T-cell (primary cell): Measurements from ENCODE around the gene JPH2. TPM values are rescaled to one million over a fixed set of nuclear protein-coding genes. Genes with fewer than 3 reads are reported as not detected.

ENCODE experiments used
- ATAC-seq, 4 experiments: fragments of 200-7000 bp in 3 of 4; fragments of 150-1000 bp in 1 of 4; cut with Tn5 transposase; replicated peaks in 1 of 4; 1 replicate in 3 of 4; 2 replicates in 1 of 4; pipeline ENCODE4 v1.10.0; 2021; ENCODE audit warnings: moderate library complexity in 3 of 4, mild to moderate bottlenecking in 2 of 4, moderate number of reproducible peaks in 1 of 4
- CTCF ChIA-PET, 2 donors: fragments of 300-600 bp; sonication (Branson Sonifier 250); formaldehyde crosslinking; loops; one replicate each; lab custom pipeline; 2022; ENCODE audit warnings: antibody characterized with exemption in 2 of 2; lab: Charles Lee
- POLR2A ChIA-PET, 2 donors: fragments of 300-600 bp; sonication (Branson Sonifier 250); formaldehyde crosslinking; loops; one replicate each; lab custom pipeline; 2022; ENCODE audit warnings: antibody characterized with exemption in 2 of 2; lab: Charles Lee
- DNase-seq, 35 experiments: peaks; one replicate each; pipeline versions ENCODE4 v3.0.0 to v3.0.0-alpha.2; 2013 to 2023
- H3K27ac ChIP-seq: one replicate; pipeline ENCODE4 v1.5.1; 2013; ENCODE audit warnings: low read length
- H3K27me3 ChIP-seq, 2 experiments: replicated peaks in 1 of 2; 1 replicate in 1 of 2; 2 replicates in 1 of 2; pipeline versions ENCODE4 v1.6.1 to v1.7.0; 2013; ENCODE audit warnings: low read length in 1 of 2, mixed read lengths in 1 of 2; ENCODE audit not compliant: control insufficient read depth in 2 of 2, insufficient read depth in 2 of 2; ENCODE audit errors: extremely low read depth in 1 of 2
- H3K36me3 ChIP-seq, 2 donors: 1 replicate in 1 of 2; 2 replicates in 1 of 2; pipeline versions ENCODE4 v1.6.1 to v1.7.0; 2013; ENCODE audit warnings: low read length in 1 of 2; ENCODE audit not compliant: control insufficient read depth in 2 of 2, insufficient read depth in 1 of 2; ENCODE audit errors: extremely low read depth in 1 of 2
- H3K4me1 ChIP-seq, 2 experiments: 1 replicate in 1 of 2; 2 replicates in 1 of 2; pipeline versions ENCODE4 v1.6.1 to v1.7.0; 2013; ENCODE audit warnings: low read length in 2 of 2, mixed read lengths in 1 of 2; ENCODE audit not compliant: insufficient read depth in 2 of 2, control insufficient read depth in 1 of 2; ENCODE audit errors: extremely low read depth in 1 of 2
- H3K4me3 ChIP-seq, 2 donors: 1 replicate in 1 of 2; 2 replicates in 1 of 2; pipeline versions ENCODE4 v1.5.1 to v1.7.0; 2013; ENCODE audit warnings: mild to moderate bottlenecking in 2 of 2, low read length in 1 of 2, moderate library complexity in 1 of 2; ENCODE audit not compliant: control insufficient read depth in 1 of 2; ENCODE audit errors: extremely low read depth in 1 of 2
- H3K9me3 ChIP-seq: 2 replicates; pipeline ENCODE4 v1.7.0; 2013
- H3K27ac Mint-ChIP-seq, 2 donors: one replicate each; pipeline ENCODE4 v1.8.0; 2020 to 2021; ENCODE audit warnings: mild to moderate bottlenecking in 2 of 2, mixed read lengths in 2 of 2
- H3K27me3 Mint-ChIP-seq, 2 donors: one replicate each; pipeline ENCODE4 v1.8.0; 2021 to 2022; ENCODE audit warnings: mixed read lengths in 2 of 2
- H3K36me3 Mint-ChIP-seq: one replicate; pipeline ENCODE4 v1.8.0; 2021; ENCODE audit warnings: mixed read lengths
- H3K4me1 Mint-ChIP-seq, 3 donors: one replicate each; pipeline ENCODE4 v1.8.0; 2020 to 2022; ENCODE audit warnings: mixed read lengths in 3 of 3, mild to moderate bottlenecking in 1 of 3
- H3K4me3 Mint-ChIP-seq, 3 donors: one replicate each; pipeline ENCODE4 v1.8.0; 2020 to 2022; ENCODE audit warnings: mild to moderate bottlenecking in 3 of 3, mixed read lengths in 3 of 3, moderate library complexity in 3 of 3
- H3K9me3 Mint-ChIP-seq, 3 donors: one replicate each; pipeline ENCODE4 v1.8.0; 2020 to 2022; ENCODE audit warnings: mixed read lengths in 3 of 3
- WGBS: methylation state at CpG from one replicate; pipeline ENCODE4 v1.1.5; 2013; ENCODE audit warnings: missing lambda C conversion rate; ENCODE audit not compliant: insufficient coverage; 5-methylcytosine and 5-hydroxymethylcytosine counted together
- total RNA-seq, 35 experiments: library from RNA in 6 of 35; stranded (reverse) in 6 of 35; fragments of 120-200 nt in 1 of 35; gene quantifications; one replicate each; pipeline versions ENCODE4 v1.2.1 to v1.2.4 and lab custom pipeline; 2013 to 2026

JPH2 gene
- total RNA-seq, 5 donors from 2014 or later (not counting 1 experiment from before 2014, with no cell fraction given), result 0.06 to 0.15 (median 0.09) TPM; not detected in 2

DNA sequence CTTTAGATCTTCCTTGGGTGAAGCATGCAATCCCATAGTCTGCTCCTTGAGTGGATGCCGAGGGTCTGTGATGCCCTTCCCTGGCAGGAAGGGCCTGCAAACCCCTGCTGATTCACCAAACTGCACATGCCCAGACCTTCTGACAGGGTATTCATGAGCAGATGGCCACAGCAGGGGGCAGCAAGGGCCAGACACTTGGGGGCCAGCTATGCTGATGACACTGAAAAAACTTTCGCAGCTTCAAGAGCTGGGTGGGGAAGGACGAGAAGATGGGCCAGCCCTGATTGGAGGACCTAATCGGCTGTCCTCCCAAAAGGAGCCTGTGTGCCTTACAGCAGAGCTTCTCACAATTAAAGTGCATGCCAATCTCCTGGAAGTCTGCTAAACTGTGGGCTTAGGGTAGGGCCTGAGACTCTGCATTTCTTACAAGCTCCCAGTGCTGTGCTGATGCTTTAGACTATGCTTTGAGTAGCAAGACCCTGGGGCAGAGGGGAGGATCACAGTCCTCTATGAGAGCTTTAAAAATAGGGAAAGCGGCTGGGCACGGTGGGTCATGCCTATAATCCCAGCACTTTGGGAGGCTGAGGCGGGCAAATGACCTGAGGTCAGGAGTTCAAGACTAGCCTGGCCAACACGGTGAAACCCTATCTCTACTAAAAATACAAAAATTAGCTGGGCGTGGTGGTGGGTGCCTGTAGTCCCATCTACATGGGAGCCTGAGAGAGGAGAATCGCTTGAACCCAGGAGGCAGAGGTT lies 44.9 kb upstream of the JPH2 start:
- POLR2A ChIA-PET, result no interaction called here
- no peak overlapping the region for H3K27ac Mint-ChIP-seq
- 82% methylated on average over 7 of the region's 10 CpGs for whole genome bisulfite sequencing

GRCh38 chr20:44231193-44231592 lies 44.2 kb upstream of the JPH2 start:
- H3K4me1 ChIP-seq, result peaks cover 0 to 8% of the 10 kb centered on the region in 2 experiments
- H3K4me3 ChIP-seq, result no peak overlapping the region
- Mint-ChIP-seq H3K27ac (no peak overlapping the region), H3K4me3 (no peak overlapping the region), H3K9me3 (no peaks in the 10 kb centered on the region), H3K27me3 (no peaks in the 10 kb centered on the region), H3K36me3 (no peaks in the 10 kb centered on the region), H3K4me1 (peaks cover 6% of the 10 kb centered on the region in 3 donors)
- H3K36me3 ChIP-seq, result no peaks in the 10 kb centered on the region
- ChIA-PET POLR2A (no interaction called here), CTCF (no interaction called here)
- H3K9me3 ChIP-seq, result no peaks in the 10 kb centered on the region
- DNase-seq, result no peak
- H3K27me3 ChIP-seq, result no peaks in the 10 kb centered on the region
- H3K27ac ChIP-seq, result no peak overlapping the region
- no peak for ATAC-seq
- WGBS, result 89% methylated on average over 7 of the region's 7 CpGs

More for the DNA sequence above, 44.9 kb upstream of the JPH2 start:
- Mint-ChIP-seq H3K4me3 (no peak overlapping the region), H3K36me3 (no peaks in the 10 kb centered on the region), H3K4me1 (peaks cover 6% of the 10 kb centered on the region in 3 donors), H3K27me3 (no peaks in the 10 kb centered on the region), H3K9me3 (no peaks in the 10 kb centered on the region)
- Histone ChIP-seq H3K9me3 (no peaks in the 10 kb centered on the region), H3K27me3 (no peaks in the 10 kb centered on the region), H3K4me3 (no peak overlapping the region), H3K36me3 (no peaks in the 10 kb centered on the region), H3K4me1 (peaks cover 0 to 8% of the 10 kb centered on the region in 2 experiments), H3K27ac (no peak overlapping the region)
- no peak for DNase-seq
- no peak for ATAC-seq
- CTCF ChIA-PET, result no interaction called here

DNA sequence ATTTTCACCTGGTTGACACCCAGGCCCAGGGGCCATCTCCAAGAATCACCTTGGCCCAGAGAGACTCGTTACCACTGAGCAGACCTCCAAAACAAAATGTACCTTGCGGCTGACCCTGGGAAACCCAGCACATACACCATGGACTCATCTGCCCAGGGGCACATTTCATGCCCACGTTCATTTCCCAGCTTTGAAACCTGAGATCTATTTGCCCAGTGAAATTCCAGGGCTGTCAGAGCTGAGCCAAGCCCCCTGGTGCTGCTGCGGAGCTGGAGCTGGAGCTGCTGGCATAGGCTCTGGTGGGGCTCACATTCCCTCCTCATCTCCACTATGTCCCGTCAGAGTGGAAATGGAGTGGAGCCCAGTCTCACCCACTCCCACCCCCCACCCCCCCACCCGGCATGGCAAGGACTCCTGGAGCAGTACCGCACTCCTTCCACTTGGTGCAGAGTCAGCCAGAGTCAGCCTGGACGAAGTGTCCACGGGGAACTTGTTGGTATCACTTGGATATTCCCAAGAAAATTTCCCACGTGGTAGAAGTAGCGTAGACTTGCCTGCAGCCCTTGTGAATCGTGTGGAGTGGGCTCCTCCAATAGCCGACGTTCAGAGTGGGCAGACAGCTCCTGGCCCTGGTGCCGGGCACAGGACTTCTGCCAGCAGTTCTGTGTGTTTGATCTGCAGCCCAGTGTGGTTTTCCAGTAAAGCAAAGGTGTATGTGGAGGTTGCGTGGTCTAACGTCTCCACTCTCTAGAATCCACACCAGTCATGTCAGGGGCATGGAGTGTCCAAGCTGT lies 41.7 kb upstream of the JPH2 start:
- Histone ChIP-seq H3K27ac (no peak overlapping the region), H3K36me3 (no peaks in the 10 kb centered on the region), H3K4me3 (no peak overlapping the region), H3K9me3 (no peaks in the 10 kb centered on the region), H3K27me3 (no peaks in the 10 kb centered on the region), H3K4me1 (peaks cover 0 to 8% of the 10 kb centered on the region in 2 experiments)
- no peak overlapping the region for H3K4me3 Mint-ChIP-seq
- WGBS, result 80% methylated on average over 10 of the region's 17 CpGs
- ATAC-seq, result no peak
- no peaks in the 10 kb centered on the region for H3K36me3 Mint-ChIP-seq
- H3K27me3 Mint-ChIP-seq, result no peaks in the 10 kb centered on the region
- H3K9me3 Mint-ChIP-seq, result no peaks in the 10 kb centered on the region
- ChIA-PET CTCF (interaction anchor here in 1 of 2 donors (0.9 to 2.2 kb wide), 2 partner anchors 10 to 11 kb away, joined by 3 to 10 read pairs; no protein-coding TSS in a partner anchor), POLR2A (no interaction called here)
- H3K27ac Mint-ChIP-seq, result no peak overlapping the region
- DNase-seq, result no peak
- H3K4me1 Mint-ChIP-seq, result peaks cover 6 to 9% (median 6%) of the 10 kb centered on the region in 3 donors

- Histone ChIP-seq H3K36me3 (no peaks in the 10 kb centered on the region), H3K27me3 (no peaks in the 10 kb centered on the region), H3K4me1 (peaks cover 14 to 19% of the 10 kb centered on the region in 2 experiments), H3K9me3 (no peaks in the 10 kb centered on the region), H3K4me3 (no peak overlapping the region), H3K27ac (no peak overlapping the region)
- no peaks in the 10 kb centered on the region for H3K27me3 Mint-ChIP-seq
- POLR2A ChIA-PET, result interaction anchor here (0.6 to 0.7 kb wide), 4 partner anchors 29 to 756 kb away, joined by 3 to 11 read pairs (median 6); no protein-coding TSS in a partner anchor
- peaks cover 22 to 27% (median 26%) of the 10 kb centered on the region in 3 donors for H3K4me1 Mint-ChIP-seq
- no peak for ATAC-seq
- CTCF ChIA-PET, result interaction anchor here (0.7 to 1.1 kb wide), 3 partner anchors 9 to 749 kb away, joined by 3 to 4 read pairs (median 4); no protein-coding TSS in a partner anchor
- no peak overlapping the region for H3K4me3 Mint-ChIP-seq
- H3K9me3 Mint-ChIP-seq, result no peaks in the 10 kb centered on the region
- H3K36me3 Mint-ChIP-seq, result no peaks in the 10 kb centered on the region
- peak overlapping the region in 1 of 2 donors; percentile 61 for H3K27ac Mint-ChIP-seq
- DNase-seq, result no peak
- WGBS, result 85% methylated on average over 5 of the region's 5 CpGs
These were observed 37.6 kb upstream of the JPH2 start for GRCh38 chr20:44224637-44225036.

DNA sequence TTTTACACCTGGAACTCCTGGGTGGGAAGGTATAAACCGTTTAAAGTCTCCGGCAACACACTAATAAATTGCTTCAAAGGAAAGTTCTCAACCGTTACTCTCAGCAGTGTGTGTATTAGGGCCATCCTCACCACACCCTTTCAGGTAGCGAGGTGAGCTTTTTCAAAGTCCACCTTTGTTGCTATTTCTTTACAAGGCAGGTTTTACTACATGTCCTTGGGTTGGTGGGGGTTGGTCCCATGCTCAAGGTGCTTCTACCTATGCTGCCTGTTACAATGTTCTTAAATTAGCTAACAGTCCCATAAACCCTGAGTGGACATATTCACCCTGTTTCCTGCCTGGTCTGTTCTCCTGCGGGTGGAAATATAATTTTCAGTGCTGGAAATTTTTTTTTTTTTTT lies 36.7 kb upstream of the JPH2 start:
- H3K4me3 ChIP-seq, result no peak overlapping the region
- no peaks in the 10 kb centered on the region for H3K27me3 ChIP-seq
- H3K9me3 ChIP-seq, result no peaks in the 10 kb centered on the region
- no peaks in the 10 kb centered on the region for H3K36me3 ChIP-seq
- ChIA-PET CTCF (interaction anchor here (0.7 to 1.1 kb wide), 3 partner anchors 8 to 750 kb away, joined by 3 to 4 read pairs (median 4); no protein-coding TSS in a partner anchor), POLR2A (interaction anchor here (0.7 kb wide), 3 partner anchors 30 to 755 kb away, joined by 5 to 8 read pairs (median 5); no protein-coding TSS in a partner anchor)
- peaks cover 23 to 26% of the 10 kb centered on the region in 2 experiments for H3K4me1 ChIP-seq
- ATAC-seq (no peak), DNase-seq (no peak)
- H3K4me1 Mint-ChIP-seq, result peaks cover 31 to 36% (median 36%) of the 10 kb centered on the region in 3 donors
- no peak overlapping the region for H3K4me3 Mint-ChIP-seq
- no peaks in the 10 kb centered on the region for H3K36me3 Mint-ChIP-seq
- H3K27me3 Mint-ChIP-seq, result no peaks in the 10 kb centered on the region
- H3K9me3 Mint-ChIP-seq, result no peaks in the 10 kb centered on the region
- H3K27ac Mint-ChIP-seq, result peak overlapping the region in 1 of 2 donors; percentile 39
- H3K27ac ChIP-seq, result no peak overlapping the region
- 80% methylated on average over 1 of the region's 5 CpGs for WGBS

- Mint-ChIP-seq H3K27ac (peak overlapping the region; percentile 77 to 80), H3K4me1 (peaks cover 39 to 45% (median 44%) of the 10 kb centered on the region in 3 donors), H3K27me3 (no peaks in the 10 kb centered on the region), H3K36me3 (no peaks in the 10 kb centered on the region), H3K4me3 (no peak overlapping the region), H3K9me3 (no peaks in the 10 kb centered on the region)
- CTCF ChIA-PET, result no interaction called here
- POLR2A ChIA-PET, result no interaction called here
- ATAC-seq, result no peak
- Histone ChIP-seq H3K27ac (no peak overlapping the region), H3K9me3 (no peaks in the 10 kb centered on the region), H3K36me3 (no peaks in the 10 kb centered on the region), H3K4me1 (peaks cover 30% of the 10 kb centered on the region in 2 experiments), H3K4me3 (no peak overlapping the region), H3K27me3 (no peaks in the 10 kb centered on the region)
- WGBS, result 94% methylated on average over 4 of the region's 7 CpGs
- DNase-seq, result no peak
These were observed 35.8 kb upstream of the JPH2 start for GRCh38 chr20:44222633-44223368.
